Mammary epithelial cell (primary cell): Measurements from ENCODE around the gene PLEKHB2.

ENCODE experiments used
- CTCF ChIP-seq, 2 donors: IDR thresholded peaks in 1 of 2; conservative IDR thresholded peaks in 1 of 2; 2 replicates each; pipeline ENCODE4 v1.5.1; 2011 to 2012; ENCODE audit warnings: inconsistent platforms in 2 of 2, low read length in 2 of 2, mild to moderate bottlenecking in 2 of 2, control low read depth in 1 of 2, low read depth in 1 of 2; ENCODE audit not compliant: insufficient read depth in 1 of 2; ENCODE audit errors: extremely low read depth in 1 of 2
- EZH2 ChIP-seq: IDR thresholded peaks from 2 replicates; pipeline ENCODE4 v1.6.1; 2012; ENCODE audit warnings: low read length, inconsistent platforms, borderline replicate concordance

- peak in 1 of 2 donors; percentile 12 for TF ChIP-seq CTCF (conservative IDR thresholded peaks at IDR 0.05 in 1 of 2, IDR thresholded peaks at IDR 0.05 in 1 of 2; ENCODE audit: extremely low read depth in 1 of 2, insufficient read depth in 1 of 2, low read depth in 1 of 2, low read length in 2 of 2)
- no peak for TF ChIP-seq EZH2
These were observed 51.5 kb downstream of the PLEKHB2 start for GRCh38 chr2:131156452-131157149.
